Measurements from ENCODE around the gene TAF10.

Gene TAF10

GRCh38 chr11:6623391-6624363 lies 11.7 kb upstream of the TAF10 start:
- Histone ChIP-seq H3K27me3 (no peaks in the 10 kb centered on the region), H3K9ac (no peak overlapping the region), H3K4me1 (peaks cover 11 to 39% (median 25%) of the 10 kb centered on the region in 10 experiments), H3K27ac (no peak overlapping the region), H3K4me2 (no peak overlapping the region), H3K4me3 (no peak overlapping the region), H3K9me3 (replicated peaks in 1 of 11) (no peaks in the 10 kb centered on the region), H4K20me1 (no peaks in the 10 kb centered on the region; a peak in 1 of 22 replicates), H3K36me3 (peaks cover 6 to 58% (median 42%) of the 10 kb centered on the region in 11 experiments; a peak in 21 of 22 replicates)
- no peak for TF ChIP-seq Cebpa-rat (IDR thresholded peaks at IDR 0.05)

GRCh38 chr11:6622261-6623171 lies 10.5 kb upstream of the TAF10 start:
- H3K9ac ChIP-seq = no peak overlapping the region; a peak in 1 of 22 replicates
- H3K4me3 ChIP-seq = no peak overlapping the region
- peaks cover 0 to 6% (median 0%) of the 10 kb centered on the region in 11 experiments; a peak in 6 of 22 replicates for H4K20me1 ChIP-seq
- no peaks in the 10 kb centered on the region for H3K27me3 ChIP-seq
- H3K9me3 ChIP-seq (replicated peaks in 1 of 11) = no peaks in the 10 kb centered on the region
- H3K27ac ChIP-seq = peak overlapping the region in 1 of 11 experiments; percentile 9; a peak in 2 of 22 replicates
- H3K4me2 ChIP-seq = peak overlapping the region in 6 of 11 experiments; percentile 12 to 54 (median 30); a peak in 10 of 22 replicates
- H3K4me1 ChIP-seq = peaks cover 23 to 45% (median 31%) of the 10 kb centered on the region in 10 experiments
- H3K36me3 ChIP-seq = peaks cover 9 to 50% (median 33%) of the 10 kb centered on the region in 11 experiments; a peak in 21 of 22 replicates
- TF ChIP-seq Cebpa-rat (IDR thresholded peaks at IDR 0.05) = no peak

- H3K36me3 ChIP-seq = peaks cover 16 to 47% (median 31%) of the 10 kb centered on the region in 11 experiments
- H3K27ac ChIP-seq = peak overlapping the region in 1 of 11 experiments; percentile 9; a peak in 1 of 22 replicates
- peak overlapping the region in 7 of 11 experiments; percentile 12 to 96 (median 32); a peak in 6 of 22 replicates for H3K4me2 ChIP-seq
These were observed 9.7 kb upstream of the TAF10 start for GRCh38 chr11:6621711-6622211.

GRCh38 chr11:6620636-6621035 lies 8.6 kb upstream of the TAF10 start:
- no peak overlapping the region; a peak in 2 of 22 replicates for H3K27ac ChIP-seq
- TF ChIP-seq Cebpa-rat (IDR thresholded peaks at IDR 0.05) = no peak
- H3K4me3 ChIP-seq = no peak overlapping the region

More at GRCh38 chr11:6621711-6622211, 9.7 kb upstream of the TAF10 start:
- no peak overlapping the region for H3K4me3 ChIP-seq
- no peak for TF ChIP-seq Cebpa-rat (IDR thresholded peaks at IDR 0.05)
- H4K20me1 ChIP-seq = peaks cover 0 to 14% (median 0%) of the 10 kb centered on the region in 11 experiments; a peak in 6 of 22 replicates
- H3K9ac ChIP-seq = no peak overlapping the region; a peak in 1 of 22 replicates
- peaks cover 29 to 47% (median 37%) of the 10 kb centered on the region in 10 experiments for H3K4me1 ChIP-seq
- no peaks in the 10 kb centered on the region for H3K9me3 ChIP-seq (replicated peaks in 1 of 11)
- H3K27me3 ChIP-seq = no peaks in the 10 kb centered on the region

GRCh38 chr11:6619004-6619745 lies 7.2 kb upstream of the TAF10 start, which contains the start of gene TPP1:
TSS of gene TPP1 (minus strand) at chr11:6619422. CDS start at chr11:6619400, 22 bp downstream.
- Histone ChIP-seq H3K36me3 (peaks cover 24 to 47% (median 30%) of the 10 kb centered on the region in 11 experiments), H3K9me3 (replicated peaks in 1 of 11) (no peaks in the 10 kb centered on the region), H3K27me3 (no peaks in the 10 kb centered on the region), H3K27ac (peak within 1 kb of the TSS; percentile 65 to 96 (median 86)), H4K20me1 (peaks cover 0 to 38% (median 0%) of the 10 kb centered on the region in 11 experiments; a peak in 6 of 22 replicates), H3K4me3 (peak within 1 kb of the TSS; percentile 73 to 96 (median 80)), H3K4me1 (peaks cover 29 to 61% (median 46%) of the 10 kb centered on the region in 10 experiments), H3K4me2 (peak within 1 kb of the TSS; percentile 95 to 100 (median 97)), H3K9ac (peak within 1 kb of the TSS; percentile 83 to 95 (median 85))
- no peak for TF ChIP-seq Cebpa-rat (IDR thresholded peaks at IDR 0.05)

More at GRCh38 chr11:6620636-6621035, 8.6 kb upstream of the TAF10 start:
- peak overlapping the region in 5 of 11 experiments; percentile 6 to 97 (median 95); a peak in 9 of 22 replicates for H3K4me2 ChIP-seq
- H3K36me3 ChIP-seq = peaks cover 20 to 47% (median 29%) of the 10 kb centered on the region in 11 experiments
- peaks cover 29 to 49% (median 44%) of the 10 kb centered on the region in 10 experiments for H3K4me1 ChIP-seq
- no peak overlapping the region for H3K9ac ChIP-seq
- peaks cover 0 to 25% (median 0%) of the 10 kb centered on the region in 11 experiments; a peak in 6 of 22 replicates for H4K20me1 ChIP-seq
- no peaks in the 10 kb centered on the region for H3K27me3 ChIP-seq
- H3K9me3 ChIP-seq (replicated peaks in 1 of 11) = no peaks in the 10 kb centered on the region

GRCh38 chr11:6618117-6619003 lies 6.3 kb upstream of the TAF10 start:
- Histone ChIP-seq H3K4me2 (peak overlapping the region; percentile 95 to 100 (median 97)), H3K27ac (peak overlapping the region; percentile 65 to 96 (median 86)), H3K36me3 (peaks cover 16 to 45% (median 34%) of the 10 kb centered on the region in 11 experiments), H3K27me3 (no peaks in the 10 kb centered on the region), H3K4me3 (peak overlapping the region; percentile 73 to 96 (median 80)), H4K20me1 (peaks cover 0 to 40% (median 0%) of the 10 kb centered on the region in 11 experiments; a peak in 6 of 22 replicates), H3K4me1 (peaks cover 32 to 70% (median 50%) of the 10 kb centered on the region in 10 experiments), H3K9ac (peak overlapping the region; percentile 83 to 95 (median 85)), H3K9me3 (replicated peaks in 1 of 11) (no peaks in the 10 kb centered on the region)
- TF ChIP-seq Cebpa-rat (IDR thresholded peaks at IDR 0.05) = no peak
